Esophagus squamous epithelium (tissue), 4 donors: Measurements from ENCODE around the gene UMAD1.

ENCODE experiments used
- CTCF ChIP-seq, 6 experiments: fragments of 450-650 bp in 4 of 6; fragments of 200-600 bp in 2 of 6; sonication (generic) in 2 of 6; IDR thresholded peaks; one replicate each; pipeline ENCODE4 v1.5.1; 2016 to 2019; ENCODE audit warnings: antibody characterized with exemption in 6 of 6, mild to moderate bottlenecking in 4 of 6, moderate library complexity in 4 of 6
- POLR2A ChIP-seq, 4 donors: fragments of 450-650 bp; IDR thresholded peaks; one replicate each; pipeline ENCODE4 v1.6.1; 2017; ENCODE audit warnings: antibody characterized with exemption in 4 of 4, mild to moderate bottlenecking in 4 of 4, moderate library complexity in 3 of 4

GRCh38 chr7:7889791-7890568 is 249.4 kb downstream of the UMAD1 start:
- TF ChIP-seq CTCF (IDR thresholded peaks at IDR 0.05), result no peak
- TF ChIP-seq POLR2A (IDR thresholded peaks at IDR 0.05), result no peak
